ENCODE results near the gene RHOB. TPM values are rescaled to one million over a fixed set of nuclear protein-coding genes. Genes with fewer than 3 reads are reported as not detected.

The RHOB gene
- total and polyA plus RNA-seq, 2 of the 13 experiments (the other 11 are each of a cell fraction or from before 2014, with no cell fraction given) = 192 to 268 TPM

DNA sequence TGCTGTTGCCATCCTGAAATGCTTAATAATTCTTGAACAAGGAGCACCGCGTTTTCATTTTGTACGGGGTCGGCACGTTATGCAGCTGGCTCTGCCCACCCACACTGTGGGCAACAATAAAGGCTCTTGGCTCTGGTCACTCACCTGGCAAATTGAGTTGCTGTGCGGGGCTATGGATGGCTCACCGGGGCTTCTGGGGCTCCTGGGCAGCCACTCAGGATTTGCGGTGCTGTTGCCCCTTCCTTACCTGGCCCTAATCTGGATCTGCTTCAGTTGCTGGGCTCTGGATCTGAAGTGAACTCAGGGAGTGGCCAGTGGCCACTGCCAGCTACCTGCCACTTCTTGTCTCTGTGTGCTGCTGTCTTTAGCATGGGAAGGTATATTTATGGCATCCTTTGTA lies 22.7 kb downstream of the RHOB start (continued):
- TF ChIP-seq, protein P1, sequence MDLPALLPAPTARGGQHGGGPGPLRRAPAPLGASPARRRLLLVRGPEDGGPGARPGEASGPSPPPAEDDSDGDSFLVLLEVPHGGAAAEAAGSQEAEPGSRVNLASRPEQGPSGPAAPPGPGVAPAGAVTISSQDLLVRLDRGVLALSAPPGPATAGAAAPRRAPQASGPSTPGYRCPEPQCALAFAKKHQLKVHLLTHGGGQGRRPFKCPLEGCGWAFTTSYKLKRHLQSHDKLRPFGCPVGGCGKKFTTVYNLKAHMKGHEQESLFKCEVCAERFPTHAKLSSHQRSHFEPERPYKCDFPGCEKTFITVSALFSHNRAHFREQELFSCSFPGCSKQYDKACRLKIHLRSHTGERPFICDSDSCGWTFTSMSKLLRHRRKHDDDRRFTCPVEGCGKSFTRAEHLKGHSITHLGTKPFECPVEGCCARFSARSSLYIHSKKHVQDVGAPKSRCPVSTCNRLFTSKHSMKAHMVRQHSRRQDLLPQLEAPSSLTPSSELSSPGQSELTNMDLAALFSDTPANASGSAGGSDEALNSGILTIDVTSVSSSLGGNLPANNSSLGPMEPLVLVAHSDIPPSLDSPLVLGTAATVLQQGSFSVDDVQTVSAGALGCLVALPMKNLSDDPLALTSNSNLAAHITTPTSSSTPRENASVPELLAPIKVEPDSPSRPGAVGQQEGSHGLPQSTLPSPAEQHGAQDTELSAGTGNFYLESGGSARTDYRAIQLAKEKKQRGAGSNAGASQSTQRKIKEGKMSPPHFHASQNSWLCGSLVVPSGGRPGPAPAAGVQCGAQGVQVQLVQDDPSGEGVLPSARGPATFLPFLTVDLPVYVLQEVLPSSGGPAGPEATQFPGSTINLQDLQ (CRISPR knock-in tag; IDR thresholded peaks at IDR 0.05) = no peak
- TF ChIP-seq MIER3 (CRISPR knock-in tag; IDR thresholded peaks at IDR 0.05; ENCODE audit: borderline replicate concordance) (no peak), FIP1L1 (IDR thresholded peaks at IDR 0.05; ENCODE audit: borderline replicate concordance, insufficient read depth, low read depth, low read length) (no peak), SNAPC2 (CRISPR knock-in tag; IDR thresholded peaks at IDR 0.05) (no peak), RFXAP (CRISPR knock-in tag; IDR thresholded peaks at IDR 0.05; ENCODE audit: borderline replicate concordance) (no peak), ZBTB7B (CRISPR knock-in tag; IDR thresholded peaks at IDR 0.05) (no peak), ZNF24 (IDR thresholded peaks at IDR 0.05) (no peak), ZNF788 (CRISPR knock-in tag; IDR thresholded peaks at IDR 0.05; ENCODE audit: borderline replicate concordance) (no peak), ZNF850 (CRISPR knock-in tag; conservative IDR thresholded peaks at IDR 0.05) (no peak), MED1 (CRISPR knock-in tag; IDR thresholded peaks at IDR 0.05) (no peak), TAF1 (CRISPR knock-in tag; IDR thresholded peaks at IDR 0.05) (no peak)
- TF ChIP-seq, protein P2, sequence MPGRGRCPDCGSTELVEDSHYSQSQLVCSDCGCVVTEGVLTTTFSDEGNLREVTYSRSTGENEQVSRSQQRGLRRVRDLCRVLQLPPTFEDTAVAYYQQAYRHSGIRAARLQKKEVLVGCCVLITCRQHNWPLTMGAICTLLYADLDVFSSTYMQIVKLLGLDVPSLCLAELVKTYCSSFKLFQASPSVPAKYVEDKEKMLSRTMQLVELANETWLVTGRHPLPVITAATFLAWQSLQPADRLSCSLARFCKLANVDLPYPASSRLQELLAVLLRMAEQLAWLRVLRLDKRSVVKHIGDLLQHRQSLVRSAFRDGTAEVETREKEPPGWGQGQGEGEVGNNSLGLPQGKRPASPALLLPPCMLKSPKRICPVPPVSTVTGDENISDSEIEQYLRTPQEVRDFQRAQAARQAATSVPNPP (CRISPR knock-in tag; IDR thresholded peaks at IDR 0.05) = no peak
